LoVo (cell line): Measurements from ENCODE around the gene DARS1.
"Not testable (repeated sequence)": the region's sequence is repeated elsewhere in the genome, so short reads cannot be mapped to it uniquely, and the experiment has no call there.

Experiments
- DNase-seq: peaks from one replicate; pipeline ENCODE4 v3.0.0-alpha.2; 2016; ENCODE audit warnings: low spot score

Gene DARS1

GRCh38 chr2:135984199-135985017, 1.0 kb downstream of the DARS1 start:
- no peak for DNase-seq

GRCh38 chr2:135980434-135981079, 4.9 kb downstream of the DARS1 start:
- DNase-seq, result no peak

- DNase-seq, result no peak
These were observed 9.7 kb downstream of the DARS1 start for GRCh38 chr2:135975702-135976101.

GRCh38 chr2:135974036-135974435, 11.4 kb downstream of the DARS1 start:
- no peak for DNase-seq

DNA sequence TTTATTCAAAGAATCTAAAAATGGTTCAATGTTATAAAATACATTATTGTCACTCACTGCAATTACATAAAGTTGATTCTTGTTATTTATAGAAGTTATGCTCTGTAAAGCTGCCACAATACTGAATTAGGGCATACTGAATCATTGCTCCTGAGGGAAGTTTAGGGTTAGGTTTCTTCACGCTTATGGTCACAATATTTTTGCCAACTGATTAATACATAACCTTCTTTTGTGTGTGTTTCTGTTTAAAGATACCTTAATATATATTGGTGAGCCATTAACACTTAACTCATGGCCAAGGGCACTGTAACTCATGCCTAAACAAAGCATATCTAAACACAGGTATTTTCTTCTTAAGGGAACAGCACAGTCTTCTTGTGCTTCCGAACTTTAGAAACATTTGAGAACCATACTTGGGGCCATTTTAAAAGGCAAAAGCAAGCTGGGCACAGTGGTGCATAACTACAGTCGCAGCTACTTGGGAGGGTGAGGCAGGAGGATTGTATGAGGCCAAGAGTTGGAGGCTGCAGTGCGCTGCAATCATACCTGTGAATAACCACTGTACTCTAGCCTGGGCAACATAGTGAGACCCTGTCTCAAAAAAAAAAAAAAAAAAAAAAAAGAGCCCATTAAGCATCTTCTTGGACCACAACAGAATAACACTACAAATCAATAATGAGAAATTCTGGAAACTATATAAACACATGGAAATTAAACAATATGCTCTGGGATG, 15.6 kb downstream of the DARS1 start:
- no peak for DNase-seq

- DNase-seq, result no peak
These were observed 19.7 kb downstream of the DARS1 start for GRCh38 chr2:135965756-135966155.

DNA sequence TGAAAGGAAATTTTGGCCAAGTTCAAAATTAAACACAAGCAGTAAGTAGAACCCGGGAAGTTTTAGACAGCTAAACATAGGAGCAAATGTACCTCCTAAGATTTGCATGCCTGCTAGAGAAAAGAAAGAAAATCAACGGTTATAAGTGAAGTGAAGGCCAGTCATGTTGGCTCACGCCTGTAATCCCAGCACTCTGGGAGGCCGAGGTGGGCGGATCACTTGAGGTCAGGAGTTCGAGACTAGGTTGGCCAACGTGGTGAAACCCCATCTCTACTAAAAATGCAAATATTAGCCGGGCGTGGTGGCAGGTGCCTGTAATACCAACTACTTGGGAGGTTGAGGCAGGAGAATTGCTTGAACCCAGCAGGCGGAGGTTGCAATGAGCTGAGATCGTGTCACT, 21.0 kb downstream of the DARS1 start:
- not testable (repeated sequence) for DNase-seq

- no peak for DNase-seq
These were observed 21.6 kb downstream of the DARS1 start for GRCh38 chr2:135963841-135964240.

DNA sequence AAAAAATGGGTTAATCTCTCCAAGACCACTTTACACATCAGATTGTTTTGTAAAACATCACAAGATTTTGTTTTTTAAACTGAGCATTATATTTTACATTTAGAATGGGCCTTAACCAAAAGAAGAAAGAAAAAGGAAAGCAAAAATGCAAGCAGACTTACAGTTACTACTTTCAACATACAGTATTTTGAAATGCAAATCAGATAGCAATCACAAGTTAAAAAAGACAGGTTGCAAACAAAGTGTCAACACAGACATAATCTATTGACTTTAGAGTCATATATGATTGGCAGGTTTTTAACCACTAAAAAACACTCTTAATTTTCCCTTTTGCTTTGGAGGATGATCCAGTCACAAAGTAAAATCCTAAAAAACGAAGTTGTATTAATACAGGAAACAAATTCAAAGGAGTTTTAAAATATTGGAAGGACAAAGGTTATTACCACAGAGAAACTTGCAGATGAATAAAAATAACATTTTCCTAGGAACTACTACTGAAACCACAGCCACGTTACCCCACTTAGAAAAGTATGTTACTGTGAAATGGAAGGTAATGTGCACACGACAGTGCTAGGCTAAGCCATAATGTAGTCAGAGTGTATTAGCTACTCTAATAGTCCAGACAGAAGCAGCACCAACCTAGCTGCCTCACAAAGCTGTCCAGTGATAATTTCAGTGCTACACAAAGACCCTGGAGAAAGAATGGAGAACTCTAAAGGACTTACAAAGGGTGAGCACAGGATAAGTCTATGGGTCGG, 22.9 kb downstream of the DARS1 start:
- no peak for DNase-seq

GRCh38 chr2:135960656-135961551, 24.5 kb downstream of the DARS1 start:
- DNase-seq, result no peak

- DNase-seq, result no peak
These were observed 25.3 kb downstream of the DARS1 start for GRCh38 chr2:135960150-135960549.

GRCh38 chr2:135958927-135959326, 26.5 kb downstream of the DARS1 start:
- DNase-seq, result not testable (repeated sequence)

DNA sequence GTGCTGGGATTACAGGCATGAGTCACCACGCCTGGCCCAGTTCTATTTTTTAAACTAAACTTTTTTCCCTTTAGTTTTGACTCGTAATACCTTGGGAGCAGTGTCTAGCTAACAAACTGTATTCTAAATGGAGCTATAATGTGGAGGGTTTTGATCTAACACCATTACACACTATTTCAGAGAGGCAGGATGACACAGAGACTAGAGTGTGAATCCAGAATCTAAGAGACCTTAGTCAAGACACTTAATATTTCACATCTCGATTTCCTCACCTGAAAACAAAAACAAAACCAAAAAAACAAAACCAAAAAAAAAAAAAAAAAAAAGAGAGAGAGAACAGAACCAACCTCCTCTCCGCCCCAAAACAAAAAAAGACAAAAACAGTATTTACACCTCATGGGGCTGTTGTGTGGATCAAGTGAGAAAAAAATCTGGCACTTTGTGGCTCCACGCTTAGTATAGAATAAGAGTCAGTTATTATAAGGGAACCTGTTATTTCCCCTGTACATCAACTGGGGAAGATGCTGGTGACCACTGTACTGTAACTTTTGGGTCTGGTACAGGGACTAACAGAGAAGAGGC, 31.3 kb downstream of the DARS1 start:
- DNase-seq, result no peak

GRCh38 chr2:135952891-135953290, 32.5 kb downstream of the DARS1 start:
- no peak for DNase-seq

- no peak for DNase-seq
These were observed 34.3 kb downstream of the DARS1 start for GRCh38 chr2:135951041-135951583.

DNA sequence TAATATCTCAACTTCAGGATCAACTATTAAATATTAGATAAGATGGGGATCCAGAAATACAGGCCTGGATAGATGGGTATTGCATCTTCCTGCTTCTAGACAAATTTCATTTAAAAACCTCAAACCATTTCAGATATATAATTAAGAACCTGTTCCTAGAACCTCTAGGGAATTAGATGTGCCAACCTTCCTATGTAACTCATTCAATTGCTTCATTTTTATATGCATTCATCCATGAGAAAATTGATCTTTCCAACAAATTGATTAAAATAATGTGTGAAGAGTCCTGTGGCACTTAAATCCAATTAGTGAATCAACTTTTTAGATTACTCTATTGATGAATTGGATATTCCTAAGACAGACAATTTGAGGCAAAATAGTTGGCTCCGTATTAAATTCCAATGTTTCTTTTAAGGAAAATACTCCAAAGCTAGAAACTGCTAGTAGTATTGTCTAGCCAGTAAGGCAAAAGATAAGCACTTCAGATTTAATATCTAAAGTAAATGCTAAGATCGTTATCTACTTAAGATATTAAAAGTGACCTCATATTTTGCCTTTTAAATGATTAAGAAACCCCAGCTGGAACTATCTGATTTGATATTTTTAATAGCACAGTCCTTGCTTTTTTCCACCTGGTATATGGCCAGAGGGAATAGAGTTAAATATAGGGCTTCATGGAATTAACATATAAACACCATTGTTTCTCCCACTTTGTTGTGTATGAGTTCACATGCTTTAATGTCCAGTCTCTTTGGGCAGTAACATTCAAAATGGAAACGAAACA, 35.8 kb downstream of the DARS1 start:
- DNase-seq, result peak; percentile 3

GRCh38 chr2:135948642-135949355, 36.6 kb downstream of the DARS1 start:
- peak; percentile 88 for DNase-seq

- no peak for DNase-seq
These were observed 37.3 kb downstream of the DARS1 start for GRCh38 chr2:135948141-135948540.

GRCh38 chr2:135947483-135947882, 37.9 kb downstream of the DARS1 start:
- no peak for DNase-seq
